ENCODE measurements around the gene SLC22A1. TPM values are rescaled to one million over a fixed set of nuclear protein-coding genes. Genes with fewer than 3 reads are reported as not detected.
"Not testable (repeated sequence)": the region's sequence is repeated elsewhere in the genome, so short reads cannot be mapped to it uniquely, and the experiment has no call there.

SLC22A1 gene
- total RNA-seq, 1 donor from 2014 or later, result 0.44 TPM

GRCh38 chr6:160124007-160124406 is 2.4 kb downstream of the SLC22A1 start:
- ATAC-seq, result no peak

- ATAC-seq, result no peak
Observed at GRCh38 chr6:160124605-160125004, 3.0 kb downstream of the SLC22A1 start.

- not testable (repeated sequence) for ATAC-seq
Observed at GRCh38 chr6:160125105-160125504, 3.5 kb downstream of the SLC22A1 start.

- ATAC-seq, result no peak
Observed at GRCh38 chr6:160127270-160128124, 5.9 kb downstream of the SLC22A1 start.

- ATAC-seq, result no peak
Observed at GRCh38 chr6:160128125-160128683, 6.6 kb downstream of the SLC22A1 start.

- ATAC-seq, result no peak
Observed at GRCh38 chr6:160128879-160129516, 7.4 kb downstream of the SLC22A1 start.

GRCh38 chr6:160129881-160130615 is 8.4 kb downstream of the SLC22A1 start:
- no peak for ATAC-seq

- no peak for ATAC-seq
Observed at GRCh38 chr6:160130729-160131484, 9.3 kb downstream of the SLC22A1 start.

GRCh38 chr6:160131636-160132296 is 10.2 kb downstream of the SLC22A1 start:
- no peak for ATAC-seq

GRCh38 chr6:160132297-160132637 is 10.7 kb downstream of the SLC22A1 start:
- ATAC-seq, result no peak

- no peak for ATAC-seq
Observed at GRCh38 chr6:160132776-160133338, 11.2 kb downstream of the SLC22A1 start.

GRCh38 chr6:160133441-160134336 is 12.1 kb downstream of the SLC22A1 start:
- ATAC-seq, result no peak

- ATAC-seq, result not testable (repeated sequence)
Observed at GRCh38 chr6:160134337-160134751, 12.7 kb downstream of the SLC22A1 start.

- no peak for ATAC-seq
Observed at GRCh38 chr6:160134779-160135547, 13.3 kb downstream of the SLC22A1 start.

- ATAC-seq, result no peak
Observed at GRCh38 chr6:160135907-160136655, 14.5 kb downstream of the SLC22A1 start.

- ATAC-seq, result no peak
Observed at GRCh38 chr6:160137130-160137988, 15.7 kb downstream of the SLC22A1 start.

GRCh38 chr6:160137989-160138835 is 16.6 kb downstream of the SLC22A1 start:
- ATAC-seq, result peak; percentile 56

All from esophagus mucosa (tissue), 1 donor.